UCSD-AML1 (cell line): Measurements from ENCODE around the gene ABCC1.
"Not testable (repeated sequence)": the region's sequence is repeated elsewhere in the genome, so short reads cannot be mapped to it uniquely, and the experiment has no call there.

Experiments
- DNase-seq: peaks from one replicate; lab custom pipeline; 2025; ENCODE audit not compliant: unreplicated experiment; lab: John Stamatoyannopoulos, UW

ABCC1 gene

DNA sequence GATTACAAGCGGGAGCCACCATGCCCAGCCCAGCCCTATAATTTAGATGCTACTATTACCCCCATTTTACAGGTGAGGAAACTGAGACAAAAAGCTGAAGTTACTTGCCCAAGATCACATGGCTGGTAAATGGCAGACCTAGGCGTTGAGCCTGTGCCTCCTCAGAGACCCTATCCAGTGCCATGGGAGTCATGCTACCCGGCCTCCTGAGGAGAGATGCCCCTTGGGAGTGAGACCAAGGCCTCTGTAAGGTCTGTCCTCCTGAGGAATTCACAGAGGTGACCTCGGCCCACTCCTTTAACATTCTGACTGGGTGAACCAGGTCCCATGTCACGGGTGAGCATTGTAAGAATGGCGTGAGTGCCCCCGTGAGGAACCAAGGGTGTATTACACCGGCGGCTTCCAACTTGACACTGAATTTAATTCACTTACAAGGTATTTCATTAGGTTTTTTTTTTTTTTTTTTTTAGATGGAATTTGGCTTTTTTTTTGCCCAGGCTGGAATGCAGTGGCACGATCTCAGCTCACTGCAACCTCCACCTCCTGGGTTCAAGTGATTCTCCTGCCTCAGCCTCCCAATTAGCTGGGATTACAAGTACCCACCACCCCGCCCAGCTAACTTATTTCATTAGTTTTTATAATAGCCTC, 178.2 kb downstream of the ABCC1 start:
- DNase-seq = peak; percentile 79

DNA sequence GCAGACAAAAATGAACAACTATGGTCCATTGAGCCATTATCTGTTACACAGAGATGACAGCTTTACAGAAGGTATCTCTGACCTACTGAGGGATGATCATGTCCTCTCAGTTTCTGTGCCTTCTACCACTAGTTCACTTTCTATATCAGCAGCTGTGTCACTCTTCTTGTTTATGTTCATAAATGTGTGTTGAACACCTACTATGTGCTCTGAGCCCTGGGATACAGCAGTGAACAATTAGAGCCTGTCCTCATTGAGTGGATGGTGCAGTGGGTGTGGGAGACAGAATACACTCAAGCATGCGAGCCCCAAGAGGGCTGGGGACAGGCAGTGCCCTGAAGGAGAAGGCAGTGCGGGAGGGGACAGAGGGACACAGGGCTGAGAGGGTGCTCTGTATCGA, 181.8 kb downstream of the ABCC1 start:
- DNase-seq = no peak

DNA sequence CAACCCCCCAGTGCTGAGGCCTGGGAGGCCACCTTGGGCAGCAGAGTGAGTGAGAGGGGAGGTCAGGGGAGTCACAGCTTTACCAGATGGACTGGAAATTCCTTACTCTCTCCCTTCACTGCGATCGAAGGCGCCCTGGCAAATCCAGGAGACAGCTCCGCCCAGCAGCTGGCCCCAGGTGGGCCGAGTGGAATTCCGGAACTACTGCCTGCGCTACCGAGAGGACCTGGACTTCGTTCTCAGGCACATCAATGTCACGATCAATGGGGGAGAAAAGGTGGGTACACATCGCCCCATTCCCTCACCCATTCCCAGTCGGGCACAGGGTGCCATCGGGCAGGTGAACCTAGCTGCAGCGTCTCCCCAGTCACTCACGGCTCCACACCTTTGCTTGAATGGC, 182.2 kb downstream of the ABCC1 start:
- no peak for DNase-seq

DNA sequence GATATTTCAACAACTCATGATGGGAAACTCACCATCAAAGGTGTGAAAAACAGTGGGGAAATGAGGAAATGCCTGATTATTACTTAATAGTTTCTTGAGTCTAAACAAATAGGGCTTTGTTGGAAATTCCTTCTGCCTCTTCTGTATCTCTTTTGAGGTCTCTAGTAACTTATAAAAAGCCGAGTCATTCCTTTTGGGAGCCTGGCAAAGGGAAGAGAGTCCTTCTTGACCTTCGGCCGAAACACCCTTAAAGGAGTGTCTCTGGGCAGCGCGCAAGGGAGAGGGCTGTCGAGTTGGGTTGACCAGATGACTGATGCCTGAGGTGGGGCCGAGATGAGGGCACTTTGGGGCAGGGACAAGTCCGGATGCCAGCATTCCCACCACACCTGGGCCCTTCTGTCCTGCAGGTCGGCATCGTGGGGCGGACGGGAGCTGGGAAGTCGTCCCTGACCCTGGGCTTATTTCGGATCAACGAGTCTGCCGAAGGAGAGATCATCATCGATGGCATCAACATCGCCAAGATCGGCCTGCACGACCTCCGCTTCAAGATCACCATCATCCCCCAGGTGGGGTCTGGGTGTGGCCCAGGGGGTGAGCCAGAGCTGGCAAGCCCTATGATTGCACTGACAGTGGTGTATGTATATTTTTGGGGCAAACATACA, 184.7 kb downstream of the ABCC1 start:
- DNase-seq = no peak

DNA sequence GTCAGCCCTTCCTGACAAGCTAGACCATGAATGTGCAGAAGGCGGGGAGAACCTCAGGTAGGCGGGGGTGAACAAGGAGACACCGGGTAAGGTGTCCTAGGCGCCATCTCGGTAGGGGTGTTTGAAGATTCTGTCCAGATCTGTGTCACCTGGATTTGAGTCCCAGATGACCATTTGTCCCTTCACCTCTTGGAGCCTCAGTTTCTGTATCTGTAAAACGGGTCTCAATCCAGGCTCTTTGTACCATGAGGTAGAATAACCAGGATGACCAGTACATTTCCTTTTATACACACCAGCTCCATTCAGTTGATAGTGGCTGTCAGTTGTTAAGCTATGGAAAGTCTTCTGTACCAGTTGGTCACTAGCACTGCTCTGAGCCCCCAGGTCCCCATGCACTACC, 187.2 kb downstream of the ABCC1 start:
- no peak for DNase-seq

DNA sequence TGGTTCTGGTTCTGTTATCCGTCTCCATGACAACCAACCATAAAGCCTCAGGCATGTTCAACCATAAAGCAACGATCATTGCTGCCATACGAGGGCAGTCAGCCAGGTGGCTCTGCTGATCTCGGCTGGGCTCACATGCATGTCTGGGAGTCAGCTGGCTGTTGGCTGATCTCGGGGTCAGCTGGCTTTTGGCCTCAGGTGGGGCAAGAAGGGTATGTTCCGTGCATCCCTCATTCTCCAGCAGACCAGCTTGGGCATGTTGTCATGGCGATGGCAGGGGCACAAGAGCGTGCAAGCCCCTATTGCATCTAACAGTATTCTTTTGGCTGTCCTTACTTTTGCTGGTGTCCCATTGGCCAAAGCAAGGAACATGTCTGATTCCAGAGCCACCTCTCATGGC, 187.7 kb downstream of the ABCC1 start:
- no peak for DNase-seq

DNA sequence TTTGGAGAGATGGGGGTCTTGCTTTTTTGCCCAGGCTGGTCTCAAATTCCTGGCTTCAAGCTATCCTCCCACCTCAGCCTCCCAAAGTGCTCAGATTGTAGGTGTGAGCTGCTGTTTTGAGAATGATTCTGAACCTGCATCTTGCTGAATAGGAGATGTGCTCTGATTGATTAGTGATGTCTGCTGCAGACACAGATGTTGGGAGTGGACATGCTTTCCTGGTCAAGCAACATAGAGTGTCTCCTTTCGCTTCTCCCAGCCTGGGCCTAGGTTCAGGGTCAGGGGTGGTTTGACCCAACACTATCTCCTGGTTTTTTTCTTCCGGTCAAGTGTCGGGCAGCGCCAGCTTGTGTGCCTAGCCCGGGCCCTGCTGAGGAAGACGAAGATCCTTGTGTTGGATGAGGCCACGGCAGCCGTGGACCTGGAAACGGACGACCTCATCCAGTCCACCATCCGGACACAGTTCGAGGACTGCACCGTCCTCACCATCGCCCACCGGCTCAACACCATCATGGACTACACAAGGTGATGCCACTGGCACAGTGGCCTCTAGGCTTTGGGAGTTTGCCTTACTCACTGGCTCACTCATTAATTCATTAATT, 188.7 kb downstream of the ABCC1 start:
- no peak for DNase-seq

DNA sequence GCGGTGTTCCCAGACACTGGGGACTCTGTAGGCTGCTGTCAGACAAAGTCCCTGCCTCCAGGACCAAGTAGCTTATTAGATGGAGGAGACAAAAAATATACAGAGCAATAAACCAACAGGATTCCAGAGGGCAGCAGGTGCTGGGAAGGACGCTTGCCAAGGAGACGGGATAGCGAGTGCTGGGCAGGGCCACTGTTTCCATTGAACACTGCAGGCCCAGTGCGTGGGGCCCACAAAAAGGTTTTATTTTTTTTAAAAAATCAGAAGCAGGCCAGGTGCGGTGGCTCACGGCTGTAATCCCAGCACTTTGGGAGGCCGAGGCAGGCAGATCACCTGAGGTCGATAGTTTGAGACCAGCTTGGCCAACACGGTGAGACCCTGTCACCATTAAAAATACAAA, 189.6 kb downstream of the ABCC1 start:
- no peak for DNase-seq

DNA sequence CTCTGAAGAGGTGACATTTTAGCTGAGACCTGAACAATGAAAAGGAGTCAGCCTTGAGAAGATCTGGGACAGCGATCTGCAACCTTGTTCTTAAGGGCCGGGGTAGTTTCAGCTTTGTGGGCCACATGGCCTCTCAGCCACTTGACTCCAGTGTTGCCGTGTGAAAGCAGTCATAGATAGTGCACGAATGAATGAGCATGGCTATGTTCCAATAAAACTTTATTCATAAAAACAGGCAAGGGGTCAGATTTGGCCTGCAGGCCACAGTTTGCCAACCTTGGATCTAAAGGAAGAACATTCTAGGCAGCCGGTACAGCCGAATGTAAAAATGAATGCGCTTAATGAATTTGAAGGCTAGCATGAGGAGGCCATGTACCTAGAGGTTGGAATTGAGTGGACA, 190.4 kb downstream of the ABCC1 start:
- DNase-seq = no peak

DNA sequence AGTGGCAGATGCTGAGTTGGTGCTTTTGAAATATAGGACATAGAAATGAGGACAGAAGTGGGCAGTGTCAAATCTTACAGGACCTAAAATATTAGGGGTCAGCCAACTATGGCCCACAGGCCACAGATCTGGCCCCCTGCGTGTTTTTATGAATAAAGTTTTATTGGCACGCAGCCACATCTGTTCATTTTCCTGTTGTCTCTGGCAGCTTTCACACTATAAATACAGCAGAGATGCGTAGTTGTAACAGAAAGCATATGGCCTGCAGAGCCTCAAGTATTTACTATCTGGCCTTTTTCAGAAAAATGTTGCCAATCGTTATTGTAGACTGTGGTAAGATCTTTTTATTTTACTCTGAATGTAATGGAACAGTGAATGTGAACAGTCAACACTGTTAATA, 191.1 kb downstream of the ABCC1 start:
- no peak for DNase-seq

DNA sequence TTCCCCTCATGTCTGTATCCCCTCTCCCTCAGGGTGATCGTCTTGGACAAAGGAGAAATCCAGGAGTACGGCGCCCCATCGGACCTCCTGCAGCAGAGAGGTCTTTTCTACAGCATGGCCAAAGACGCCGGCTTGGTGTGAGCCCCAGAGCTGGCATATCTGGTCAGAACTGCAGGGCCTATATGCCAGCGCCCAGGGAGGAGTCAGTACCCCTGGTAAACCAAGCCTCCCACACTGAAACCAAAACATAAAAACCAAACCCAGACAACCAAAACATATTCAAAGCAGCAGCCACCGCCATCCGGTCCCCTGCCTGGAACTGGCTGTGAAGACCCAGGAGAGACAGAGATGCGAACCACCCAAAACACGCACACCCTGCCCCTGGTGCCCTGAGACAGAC, 191.7 kb downstream of the ABCC1 start:
- DNase-seq = no peak

DNA sequence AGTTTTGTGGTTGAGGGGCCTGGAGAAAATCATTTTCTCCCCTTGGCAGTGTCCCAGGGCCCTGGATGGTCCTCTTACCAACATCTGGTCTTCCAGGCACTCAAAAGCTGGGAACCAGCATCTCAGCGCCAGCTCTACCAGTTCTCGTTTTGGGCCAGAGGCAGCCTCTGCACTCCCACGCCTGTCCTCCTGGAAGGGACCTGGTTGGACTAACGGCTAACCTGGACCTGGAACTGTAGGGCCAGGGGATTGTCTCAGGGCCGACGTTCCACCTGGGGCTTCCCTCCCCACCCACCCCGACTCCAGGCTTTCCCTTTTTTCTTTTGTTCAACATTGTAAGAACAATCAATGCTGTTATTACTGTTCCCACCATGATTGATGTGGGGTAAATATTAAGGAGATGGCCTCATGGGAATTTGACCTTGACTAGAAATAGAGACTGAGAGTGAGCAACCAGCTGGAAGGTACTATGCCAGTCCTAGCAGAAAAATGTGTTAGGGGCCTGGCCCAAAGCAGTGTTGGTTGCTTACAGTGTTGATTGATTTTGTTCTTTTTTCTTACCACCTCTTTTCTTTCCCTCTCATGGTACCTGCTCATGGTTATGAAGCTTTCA, 192.5 kb downstream of the ABCC1 start:
- no peak for DNase-seq

DNA sequence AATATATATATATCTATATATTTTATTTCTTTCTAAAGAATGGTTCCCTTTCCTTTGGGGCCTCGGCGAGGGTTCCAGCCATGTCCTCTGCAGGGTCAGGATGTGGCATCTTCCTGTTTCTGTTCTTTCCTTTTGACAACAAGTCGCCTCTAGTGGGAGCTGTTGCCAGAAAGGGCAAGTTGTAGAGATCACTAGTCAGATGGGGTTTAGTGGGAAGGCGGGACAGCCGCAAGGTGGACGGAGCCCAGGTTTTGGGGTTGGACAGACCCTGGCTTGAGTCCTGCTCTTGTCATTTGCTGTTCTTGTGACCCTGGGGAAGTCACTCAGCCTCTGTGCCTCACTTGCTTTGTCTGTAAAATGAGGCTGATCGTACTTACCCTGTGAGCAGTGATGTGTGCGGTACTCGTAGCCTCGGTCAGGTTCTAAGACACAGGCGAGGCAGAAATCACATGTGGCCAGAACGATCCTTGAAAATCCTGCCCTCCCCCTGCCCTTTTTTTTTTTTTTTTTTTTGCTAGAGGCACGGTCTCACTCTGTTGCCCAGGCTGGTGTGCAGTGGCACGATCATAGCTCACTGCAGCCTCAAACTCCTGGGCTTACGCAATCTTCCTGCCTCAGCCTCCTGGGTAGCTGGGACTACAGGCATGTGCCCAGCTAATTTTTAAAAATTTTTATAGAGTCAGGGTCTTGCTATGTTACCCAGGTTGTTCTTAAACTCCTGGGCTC, 193.8 kb downstream of the ABCC1 start:
- peak; percentile 43 for DNase-seq

DNA sequence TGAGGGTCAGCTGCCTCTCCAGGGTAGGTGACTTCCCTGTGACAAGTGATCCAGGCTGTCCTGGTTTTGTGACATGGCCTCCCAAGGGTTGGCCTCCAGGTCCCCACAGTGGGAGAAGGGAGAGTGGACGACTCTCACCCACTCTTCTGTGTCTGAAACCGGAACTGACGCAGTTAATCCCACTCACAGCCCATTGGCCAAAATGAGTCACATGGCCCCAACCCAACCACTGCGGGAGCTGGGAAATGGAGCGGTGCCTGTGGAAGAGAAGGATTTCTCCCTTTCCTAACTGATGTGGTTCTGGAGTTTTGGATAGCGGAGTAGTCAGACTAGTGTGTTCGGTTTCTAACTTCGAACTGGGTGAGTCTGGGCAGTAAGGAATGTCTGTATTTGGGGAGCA, 194.5 kb downstream of the ABCC1 start:
- no peak for DNase-seq

DNA sequence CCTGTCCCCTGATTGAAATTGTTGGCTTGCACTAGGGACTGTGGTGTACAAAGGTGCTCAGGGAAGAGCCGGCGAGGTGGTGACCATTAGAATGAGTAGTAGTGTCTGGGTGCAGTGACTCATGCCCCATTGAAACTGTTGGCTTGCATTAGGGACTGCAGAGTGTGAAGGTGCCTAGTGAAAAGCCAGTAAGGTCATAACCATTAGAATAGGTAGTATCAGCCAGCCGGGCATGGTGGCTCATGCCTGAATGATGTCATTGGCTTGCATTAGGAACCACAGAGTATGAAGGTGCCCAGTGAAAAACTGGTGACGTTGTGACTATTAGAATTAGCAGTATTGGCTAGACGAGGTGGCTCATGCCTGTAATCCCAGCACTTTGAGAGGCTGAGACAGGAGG, 195.0 kb downstream of the ABCC1 start:
- no peak for DNase-seq

DNA sequence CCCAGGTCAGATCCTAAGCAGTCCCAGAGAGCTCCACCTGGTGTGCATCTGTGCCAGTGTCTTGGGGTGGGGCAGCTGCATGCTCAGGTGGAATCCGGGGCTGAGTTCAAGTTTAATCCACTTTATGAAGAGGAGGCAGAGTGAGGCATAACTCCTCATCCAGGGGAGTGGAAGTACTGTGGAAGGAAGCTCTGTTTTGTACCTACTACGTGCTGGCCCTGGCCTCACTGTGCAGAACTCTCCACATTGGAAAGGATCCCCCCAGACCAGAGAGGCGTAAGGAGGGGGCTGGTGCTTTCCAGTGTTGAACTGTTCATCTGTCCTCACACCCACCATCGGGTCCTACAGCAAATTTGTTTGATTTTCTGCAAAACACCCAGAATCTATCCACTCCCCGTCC, 195.9 kb downstream of the ABCC1 start:
- no peak for DNase-seq

DNA sequence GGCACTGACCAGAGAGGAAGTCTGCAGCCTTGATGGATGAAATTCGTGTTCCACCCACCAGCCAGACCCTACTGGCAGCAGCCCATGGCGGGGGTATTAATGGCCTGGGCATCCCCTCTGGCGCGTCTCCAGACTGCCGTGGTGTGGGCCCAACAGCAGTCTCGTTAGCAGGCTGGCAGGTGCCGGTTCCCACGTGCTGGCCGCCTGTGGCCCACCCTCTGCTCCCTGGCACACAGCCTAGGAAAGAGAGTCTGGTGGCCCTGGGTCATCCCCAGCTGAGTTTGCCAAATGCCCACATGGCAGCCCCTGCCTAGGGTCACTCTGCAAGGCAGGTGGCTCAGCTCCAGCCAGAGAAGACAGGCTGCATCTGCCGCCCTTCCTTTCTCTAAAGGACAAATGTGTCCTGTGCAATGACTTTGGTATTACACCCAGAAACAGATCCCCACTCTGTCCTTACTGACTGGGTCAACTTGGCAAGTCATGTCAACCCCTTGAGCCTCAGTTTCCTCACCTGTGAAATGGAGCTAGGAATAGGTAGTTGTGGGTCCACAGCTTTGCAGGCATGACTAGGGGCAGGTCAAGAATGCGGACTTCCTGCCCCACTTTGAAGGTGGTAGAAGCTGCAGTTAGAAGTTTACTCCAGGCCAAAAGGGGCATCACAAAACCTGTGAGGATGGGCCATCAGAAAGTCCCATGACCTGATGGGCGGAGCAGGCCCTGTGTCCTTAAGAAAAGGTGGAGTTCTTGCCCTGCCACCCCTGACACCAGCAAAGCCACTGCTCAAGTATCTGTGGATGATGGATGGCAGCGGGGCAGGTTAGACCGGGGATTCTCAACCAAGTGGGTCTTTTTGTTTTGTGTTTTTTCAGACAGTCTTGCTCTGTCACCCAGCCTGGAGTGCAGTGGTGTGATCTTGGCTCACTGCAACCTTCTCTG, 197.2 kb downstream of the ABCC1 start:
- no peak for DNase-seq

DNA sequence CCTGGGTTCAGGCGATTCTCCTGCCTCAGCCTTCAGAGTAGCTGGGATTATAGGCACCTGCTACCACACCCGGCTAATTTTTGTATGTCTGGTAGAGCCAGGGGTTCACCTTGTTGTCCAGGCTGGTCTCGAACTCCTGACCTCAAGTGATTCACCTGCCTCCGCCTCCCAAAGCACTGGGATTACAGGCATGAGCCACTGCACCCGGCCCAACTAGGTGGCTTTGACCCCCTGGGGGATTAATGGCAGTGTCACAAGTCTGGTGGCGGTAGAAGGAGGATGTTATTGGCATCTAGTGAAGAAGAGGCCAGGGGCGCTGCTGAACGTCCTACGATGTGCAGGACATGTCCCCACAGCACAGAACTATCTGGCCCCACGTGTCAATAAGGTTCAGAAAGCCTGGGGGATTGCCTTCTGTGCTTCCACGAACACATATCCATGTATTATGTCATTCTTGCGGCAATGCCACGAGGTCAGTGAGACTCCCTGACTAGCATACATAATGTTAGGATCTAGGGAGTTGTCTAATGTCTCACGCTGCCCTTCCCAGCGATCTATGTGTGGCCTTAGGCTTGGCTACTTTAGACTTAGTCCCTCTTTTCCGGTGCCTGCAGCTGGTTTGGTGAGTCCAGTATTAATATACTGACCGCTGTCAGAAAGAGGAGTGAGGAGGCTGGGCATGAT, 198.0 kb downstream of the ABCC1 start:
- no peak for DNase-seq

DNA sequence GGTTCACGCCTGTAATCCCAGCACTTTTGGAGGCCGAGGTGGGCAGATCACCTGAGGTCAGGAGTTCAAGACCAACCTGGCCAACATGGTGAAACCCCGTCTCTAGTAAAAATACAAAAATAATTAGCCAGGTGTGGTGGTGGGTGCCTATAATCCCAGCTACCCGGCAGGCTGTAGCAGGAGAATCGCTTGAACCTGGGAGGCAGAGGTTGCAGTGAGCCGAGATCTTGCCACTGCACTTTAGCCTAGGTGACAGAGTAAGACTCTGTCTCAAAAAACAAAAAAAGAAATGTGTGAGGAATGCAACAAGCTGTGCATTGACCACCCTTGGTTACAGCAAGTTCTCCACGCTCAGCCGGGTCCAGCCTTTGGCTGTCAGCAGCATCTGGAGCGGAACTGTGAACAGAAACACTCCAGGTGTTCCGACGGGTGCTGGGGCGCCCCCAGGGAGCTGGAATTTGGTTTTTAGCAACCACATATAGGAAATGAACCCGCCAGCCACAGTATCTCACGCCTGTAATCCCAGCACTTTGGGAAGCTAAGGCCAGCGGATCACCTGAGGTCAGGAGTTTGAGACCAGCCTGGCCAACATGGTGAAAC, 198.7 kb downstream of the ABCC1 start:
- not testable (repeated sequence) for DNase-seq

DNA sequence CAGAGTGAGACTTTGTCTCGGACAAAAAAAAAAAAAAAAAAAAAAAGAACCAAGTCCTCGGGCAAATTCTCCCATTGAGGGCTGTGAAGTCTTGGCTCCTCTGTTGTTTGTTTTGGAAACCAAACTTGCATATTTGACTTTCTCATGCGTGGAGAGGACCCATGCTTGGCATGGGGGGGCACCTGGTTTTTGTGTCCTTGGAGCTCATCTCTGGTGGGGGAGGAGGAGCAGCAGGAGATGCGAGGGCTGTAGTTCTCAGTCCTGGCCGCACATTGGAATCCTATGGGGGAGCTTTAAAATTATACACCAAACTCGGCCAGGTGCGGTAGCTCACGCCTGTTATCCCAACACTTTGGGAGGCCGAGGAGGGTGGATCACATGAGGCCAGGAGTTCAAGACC, 199.3 kb downstream of the ABCC1 start:
- DNase-seq = no peak
